GM21390 (cell line): ENCODE data around the gene ADAMTS2.
"Not testable (repeated sequence)": the region's sequence is repeated elsewhere in the genome, so short reads cannot be mapped to it uniquely, and the experiment has no call there.

Experiments used
- ATAC-seq: cut with Tn5 transposase; IDR thresholded peaks from one replicate; pipeline ENCODE4 v1.9.1; 2021; ENCODE audit not compliant: unreplicated experiment

The ADAMTS2 gene

GRCh38 chr5:179284751-179285631, 60.3 kb downstream of the ADAMTS2 start:
- ATAC-seq, result no peak

- not testable (repeated sequence) for ATAC-seq
Measured at GRCh38 chr5:179283908-179284307, 61.4 kb downstream of the ADAMTS2 start.

DNA sequence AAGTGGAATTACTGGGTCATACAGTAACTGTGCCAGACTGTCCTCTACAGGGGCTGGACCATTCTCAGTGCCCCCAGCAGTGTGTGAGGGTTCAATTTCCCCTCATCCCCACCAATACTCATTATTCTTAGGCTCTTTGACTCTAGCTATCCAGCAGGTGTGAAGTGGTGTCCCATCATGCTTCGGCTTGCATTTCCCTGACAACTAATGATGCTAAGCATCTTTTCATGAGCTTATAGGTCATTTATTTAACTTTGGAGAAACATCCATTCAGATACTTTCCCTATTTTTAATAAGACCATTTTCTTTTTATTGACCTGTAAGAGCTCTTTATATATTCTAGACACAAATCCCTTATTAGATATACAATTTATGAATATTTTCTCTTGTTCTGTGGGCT, 63.6 kb downstream of the ADAMTS2 start:
- ATAC-seq, result no peak

DNA sequence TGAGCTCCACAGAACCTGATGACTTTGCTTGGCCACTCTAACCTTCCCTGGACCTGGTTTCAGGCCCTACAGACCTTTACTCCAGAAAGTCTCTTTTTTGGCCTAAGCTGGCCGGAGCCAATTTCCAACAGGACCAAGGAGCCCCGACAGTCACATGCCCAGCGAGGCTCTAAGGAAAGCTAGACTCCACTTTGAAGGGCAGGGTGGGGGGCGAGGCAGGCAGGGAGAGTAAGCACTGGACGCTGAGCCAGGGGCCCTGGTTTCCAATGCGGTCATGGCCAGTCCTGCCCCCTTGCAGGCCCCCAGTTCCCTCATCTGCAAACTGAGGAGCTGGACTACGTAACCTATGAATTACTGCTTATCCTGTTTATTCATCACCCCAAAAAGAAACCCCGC, 65.2 kb downstream of the ADAMTS2 start:
- ATAC-seq, result no peak

DNA sequence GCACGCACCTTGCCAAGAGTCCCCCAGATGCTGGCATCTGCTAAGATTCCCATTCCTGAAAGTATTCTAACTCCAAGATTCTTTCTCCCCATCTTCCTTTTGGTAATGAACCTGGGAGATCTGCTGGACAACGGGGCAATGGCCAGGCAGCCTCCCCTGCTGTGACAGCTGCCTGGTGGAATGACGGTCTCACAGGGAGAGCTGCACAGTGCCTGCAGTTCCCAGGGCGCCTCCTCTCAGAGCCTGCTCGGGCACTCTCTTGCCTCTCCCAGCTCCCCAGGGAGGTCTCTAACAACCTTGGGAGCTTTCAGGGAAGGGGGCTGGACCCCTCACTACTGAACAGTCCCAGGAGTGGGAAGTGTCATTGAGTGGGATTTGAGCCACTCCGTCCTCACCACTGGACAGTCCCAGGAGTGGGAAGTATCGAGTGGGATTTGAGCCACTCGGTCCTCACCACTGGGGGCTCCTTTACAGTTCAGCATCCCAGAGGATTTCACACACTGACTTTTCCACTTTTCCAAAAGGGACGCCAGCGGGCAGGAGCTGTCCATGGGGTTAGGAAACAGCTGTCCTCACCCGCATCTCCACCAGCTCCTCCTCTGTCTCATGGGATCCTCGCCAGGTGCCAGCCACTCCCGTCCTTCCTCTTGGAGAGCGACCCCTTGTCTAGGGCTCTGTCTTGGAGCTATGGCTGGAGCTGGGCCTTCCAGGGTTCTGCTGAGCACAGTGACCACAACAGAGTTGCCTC, 65.7 kb downstream of the ADAMTS2 start:
- no peak for ATAC-seq

GRCh38 chr5:179278546-179278945, 66.7 kb downstream of the ADAMTS2 start:
- no peak for ATAC-seq

GRCh38 chr5:179278119-179278518, 67.1 kb downstream of the ADAMTS2 start:
- no peak for ATAC-seq

DNA sequence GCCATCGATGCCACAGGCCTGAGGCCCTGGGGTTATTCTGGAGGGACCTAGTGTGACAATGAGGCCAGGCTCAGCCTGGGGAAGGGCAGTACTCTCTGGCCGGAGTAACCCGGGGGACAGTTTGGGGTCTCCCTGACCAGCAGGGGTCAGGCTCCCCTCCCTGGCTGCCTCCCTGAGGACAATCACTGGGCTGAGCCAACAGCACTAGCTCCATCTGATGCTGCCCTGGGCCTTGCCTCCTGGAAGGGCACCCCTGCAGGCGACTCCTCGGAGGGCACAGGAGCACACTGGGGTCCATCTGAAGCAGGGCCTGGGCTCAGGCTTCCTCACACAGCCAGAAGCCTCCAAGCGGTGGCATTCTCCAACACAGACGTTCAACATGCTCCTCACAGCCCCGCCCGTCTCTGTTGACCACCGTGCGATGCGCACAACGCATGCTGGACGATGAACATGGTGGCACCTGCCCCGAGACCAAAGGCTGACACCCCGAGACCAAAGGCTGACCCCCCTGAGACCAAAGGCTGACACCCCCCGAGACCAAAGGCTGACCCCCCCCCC, 68.3 kb downstream of the ADAMTS2 start:
- ATAC-seq, result no peak

DNA sequence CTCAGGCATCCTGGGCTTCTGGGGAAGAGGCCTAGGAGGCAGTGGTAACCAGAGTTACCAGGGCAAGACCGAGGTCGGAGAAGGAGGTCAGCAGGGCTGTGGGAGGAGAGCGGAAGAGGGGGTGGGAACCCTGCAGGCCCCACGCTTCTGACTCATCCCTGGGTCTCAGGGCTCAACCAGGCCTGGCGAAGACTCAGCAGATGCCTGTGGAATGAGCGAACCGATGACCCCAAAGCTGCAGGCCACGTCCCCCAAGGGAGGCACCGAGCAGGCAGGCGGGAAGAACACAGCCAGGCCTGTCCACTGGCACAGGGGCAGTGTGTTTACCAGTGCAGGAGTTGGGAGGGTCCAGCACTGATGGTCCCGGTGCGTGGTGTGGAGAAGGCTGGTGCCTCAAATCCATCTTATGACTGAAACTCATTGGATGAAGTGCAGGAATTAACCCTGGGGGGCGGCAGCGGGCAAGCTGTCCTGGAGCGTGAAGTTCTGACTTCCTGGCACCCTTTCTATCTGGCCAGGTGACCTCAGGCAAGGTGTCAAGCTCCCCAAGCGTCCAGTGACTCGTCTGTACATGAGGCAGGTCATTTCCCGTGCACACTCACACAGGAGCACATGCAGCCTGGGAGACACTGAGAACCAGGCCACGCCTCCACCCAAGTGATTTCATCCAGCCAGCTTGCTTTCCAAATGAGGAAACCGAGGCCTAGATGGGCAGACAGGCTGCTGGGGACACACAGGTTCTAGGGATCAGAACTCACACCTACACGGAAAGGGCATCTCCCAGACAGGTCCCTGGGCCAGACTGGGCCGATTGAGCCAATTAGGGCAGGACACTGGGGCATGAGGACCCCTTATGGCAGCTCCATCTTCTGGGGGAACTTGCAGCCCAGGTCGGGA, 69.1 kb downstream of the ADAMTS2 start:
- ATAC-seq, result no peak

GRCh38 chr5:179275381-179275878, 69.8 kb downstream of the ADAMTS2 start:
- ATAC-seq, result no peak

DNA sequence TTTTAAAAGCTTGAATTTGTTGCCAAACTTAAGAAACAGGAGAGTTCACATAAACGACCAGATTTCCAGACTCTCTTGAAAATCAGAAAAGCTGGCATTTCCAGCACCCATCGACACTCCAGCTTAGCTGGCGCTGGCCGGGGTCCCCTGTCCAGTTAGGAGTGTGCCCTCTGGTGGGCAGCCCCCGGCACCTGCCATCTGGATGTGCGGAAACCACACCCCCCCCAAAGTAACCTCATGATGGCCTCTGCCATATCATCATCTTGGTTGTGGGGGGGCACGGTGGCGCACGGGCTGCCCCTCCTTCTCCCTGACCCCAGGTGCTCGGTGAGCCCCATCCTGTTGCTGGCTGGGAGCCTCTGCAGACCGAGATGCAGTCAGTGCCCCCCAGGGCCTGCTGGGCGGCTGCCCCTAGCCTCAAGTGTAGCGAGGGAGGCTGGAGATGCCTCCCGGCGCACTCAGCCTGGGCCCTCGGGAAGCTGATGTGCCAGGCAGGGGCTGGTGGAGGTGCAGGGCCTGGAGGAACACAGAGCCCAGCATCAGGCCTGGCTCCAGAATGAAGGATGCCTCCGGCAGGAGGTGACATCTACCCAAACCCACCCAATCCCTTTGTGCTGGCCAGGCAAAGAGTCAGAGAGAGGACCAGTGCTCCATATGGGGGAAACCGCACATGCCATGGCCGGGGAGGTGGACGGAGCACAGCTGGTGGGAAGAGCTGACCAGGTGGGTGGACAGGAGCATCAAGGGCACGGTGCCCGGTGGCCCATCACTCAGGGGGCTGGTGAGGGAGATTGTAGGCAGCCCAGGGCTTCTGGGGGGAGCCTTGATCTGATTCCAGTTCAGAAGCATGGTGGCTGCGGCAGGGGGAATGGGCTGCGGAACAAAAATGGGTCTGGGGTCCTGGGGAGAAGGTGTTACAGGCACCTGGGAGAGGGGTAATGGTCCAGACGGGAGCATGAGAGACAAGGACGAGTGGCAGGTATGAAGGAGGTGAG, 70.6 kb downstream of the ADAMTS2 start:
- no peak for ATAC-seq

- no peak for ATAC-seq
Measured at GRCh38 chr5:179273441-179274145, 71.7 kb downstream of the ADAMTS2 start.

GRCh38 chr5:179273073-179273435, 72.2 kb downstream of the ADAMTS2 start:
- ATAC-seq, result no peak

- ATAC-seq, result no peak
Measured at GRCh38 chr5:179272326-179273072, 72.8 kb downstream of the ADAMTS2 start.

- no peak for ATAC-seq
Measured at GRCh38 chr5:179271821-179272325, 73.4 kb downstream of the ADAMTS2 start.

GRCh38 chr5:179271428-179271734, 73.9 kb downstream of the ADAMTS2 start:
- ATAC-seq, result no peak

- no peak for ATAC-seq
Measured at GRCh38 chr5:179270581-179271427, 74.5 kb downstream of the ADAMTS2 start.
